ENCODE measurements around the gene LIME1. TPM values are rescaled to one million over a fixed set of nuclear protein-coding genes. Genes with fewer than 3 reads are reported as not detected.

LIME1 gene
- total and polyA plus RNA-seq, 8 donors = 3.0 to 10.8 (median 6.3) TPM

DNA sequence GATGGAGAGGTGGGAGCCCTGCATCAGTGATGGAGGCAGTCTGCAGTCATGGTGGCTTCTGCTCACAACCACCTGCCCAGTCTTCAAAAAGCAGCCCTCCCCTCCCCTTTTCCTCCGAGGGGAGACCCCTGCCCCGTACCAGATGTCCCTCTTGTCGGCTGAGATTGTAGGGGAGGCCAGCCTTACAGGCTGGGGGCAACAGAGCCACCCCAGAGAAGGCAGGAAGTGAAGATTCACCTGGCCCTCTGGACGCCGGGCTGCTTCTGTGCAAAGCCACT, 35.5 kb upstream of the LIME1 start:
- peaks cover 0 to 10% of the 10 kb centered on the region in 2 donors for H3K27me3 ChIP-seq
- ATAC-seq (no peak), DNase-seq (no peak)
- peak overlapping the region in 1 of 2 donors; percentile 37 for H3K27ac ChIP-seq
- peaks cover 12 to 50% of the 10 kb centered on the region in 2 donors for H3K4me1 ChIP-seq
- H3K36me3 ChIP-seq = peaks cover 0 to 48% of the 10 kb centered on the region in 2 donors
- no peak overlapping the region for H3K4me3 ChIP-seq
- intact Hi-C loops (cut with DNase I) = no loop called here
- TF ChIP-seq, protein P1, sequence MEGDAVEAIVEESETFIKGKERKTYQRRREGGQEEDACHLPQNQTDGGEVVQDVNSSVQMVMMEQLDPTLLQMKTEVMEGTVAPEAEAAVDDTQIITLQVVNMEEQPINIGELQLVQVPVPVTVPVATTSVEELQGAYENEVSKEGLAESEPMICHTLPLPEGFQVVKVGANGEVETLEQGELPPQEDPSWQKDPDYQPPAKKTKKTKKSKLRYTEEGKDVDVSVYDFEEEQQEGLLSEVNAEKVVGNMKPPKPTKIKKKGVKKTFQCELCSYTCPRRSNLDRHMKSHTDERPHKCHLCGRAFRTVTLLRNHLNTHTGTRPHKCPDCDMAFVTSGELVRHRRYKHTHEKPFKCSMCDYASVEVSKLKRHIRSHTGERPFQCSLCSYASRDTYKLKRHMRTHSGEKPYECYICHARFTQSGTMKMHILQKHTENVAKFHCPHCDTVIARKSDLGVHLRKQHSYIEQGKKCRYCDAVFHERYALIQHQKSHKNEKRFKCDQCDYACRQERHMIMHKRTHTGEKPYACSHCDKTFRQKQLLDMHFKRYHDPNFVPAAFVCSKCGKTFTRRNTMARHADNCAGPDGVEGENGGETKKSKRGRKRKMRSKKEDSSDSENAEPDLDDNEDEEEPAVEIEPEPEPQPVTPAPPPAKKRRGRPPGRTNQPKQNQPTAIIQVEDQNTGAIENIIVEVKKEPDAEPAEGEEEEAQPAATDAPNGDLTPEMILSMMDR (IDR thresholded peaks at IDR 0.05) = no peak
- H3K9me3 ChIP-seq = no peaks in the 10 kb centered on the region

DNA sequence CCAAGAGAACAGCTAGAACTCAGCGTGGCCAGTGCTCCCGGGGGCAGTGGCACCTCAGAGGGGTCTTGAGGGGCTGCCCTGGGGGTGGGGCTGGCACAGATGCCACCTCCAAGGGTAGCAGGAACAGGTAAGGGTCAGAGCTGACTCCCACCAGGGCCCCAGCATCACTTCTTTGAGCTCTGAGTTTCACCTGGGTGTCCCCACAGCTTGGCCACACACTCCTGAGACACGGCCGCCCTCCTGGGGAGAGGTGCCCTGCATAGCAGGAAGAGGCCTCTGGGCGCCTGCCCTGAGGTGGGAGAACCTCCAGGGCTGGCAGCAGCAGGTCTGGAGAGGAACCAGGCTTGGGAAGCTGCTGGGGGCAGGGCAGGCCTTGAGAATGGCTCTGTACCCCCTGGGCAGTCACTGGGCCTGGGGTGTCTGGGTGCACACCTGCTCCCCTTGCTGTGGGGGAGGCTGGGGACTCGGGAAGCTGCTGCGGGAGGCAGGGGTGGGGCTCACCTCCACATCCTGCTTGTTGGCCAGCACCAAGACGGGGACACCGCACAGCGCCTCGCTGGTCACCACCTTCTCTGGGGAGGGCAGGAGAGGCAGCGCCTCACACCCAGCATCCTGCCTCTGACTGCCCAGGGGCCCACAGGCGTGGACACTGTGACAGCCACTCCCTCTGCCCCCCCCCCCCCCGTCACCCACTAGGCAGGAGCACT, 35.0 kb upstream of the LIME1 start:
- TF ChIP-seq, protein P1 (IDR thresholded peaks at IDR 0.05) = no peak
- Histone ChIP-seq H3K27ac (peak overlapping the region in 1 of 2 donors; percentile 37), H3K4me1 (peaks cover 12 to 50% of the 10 kb centered on the region in 2 donors), H3K9me3 (no peaks in the 10 kb centered on the region), H3K27me3 (peaks cover 0 to 9% of the 10 kb centered on the region in 2 donors), H3K4me3 (no peak overlapping the region), H3K36me3 (peaks cover 0 to 53% of the 10 kb centered on the region in 2 donors)
- intact Hi-C loops (cut with DNase I) = no loop called here
- ATAC-seq (no peak), DNase-seq (peak in 1 of 4 donors; percentile 73)

DNA sequence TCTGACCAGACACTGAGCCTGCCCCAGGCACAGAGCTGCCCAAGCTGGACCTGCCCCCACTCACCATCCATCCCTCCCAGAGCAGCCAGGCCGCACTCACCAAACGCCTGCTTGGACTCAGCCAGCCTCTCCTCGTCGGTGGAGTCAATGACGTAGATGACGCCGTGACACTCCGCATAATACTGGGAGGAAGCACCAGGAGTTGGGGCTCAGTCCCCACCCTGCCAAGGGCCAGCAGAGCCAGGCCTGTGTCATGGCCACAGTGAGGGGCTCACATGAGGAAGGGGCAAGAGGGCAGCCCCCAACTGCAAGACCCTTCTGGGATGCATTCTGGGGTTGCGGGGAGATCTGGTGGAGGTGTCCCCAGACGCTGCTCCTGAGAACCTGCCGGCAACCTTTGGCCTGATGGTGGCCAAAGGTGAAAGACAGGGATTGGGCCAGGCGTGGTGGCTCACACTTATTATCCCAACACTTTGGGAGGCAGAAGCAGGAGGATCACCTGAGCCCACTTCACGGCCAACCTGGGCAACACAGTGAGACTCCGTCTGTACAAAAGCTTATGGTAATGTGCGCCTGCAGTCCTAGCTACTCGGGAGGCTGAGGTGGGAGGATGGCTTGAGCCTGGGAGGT, 34.3 kb upstream of the LIME1 start:
- TF ChIP-seq, protein P1 (IDR thresholded peaks at IDR 0.05) = no peak
- peaks cover 0 to 53% of the 10 kb centered on the region in 2 donors for H3K36me3 ChIP-seq
- ATAC-seq (no peak), DNase-seq (no peak)
- no peaks in the 10 kb centered on the region for H3K9me3 ChIP-seq
- peak overlapping the region in 1 of 2 donors; percentile 37 for H3K27ac ChIP-seq
- H3K4me1 ChIP-seq = peaks cover 13 to 50% of the 10 kb centered on the region in 2 donors
- no peak overlapping the region for H3K4me3 ChIP-seq
- peaks cover 0 to 2% of the 10 kb centered on the region in 2 donors for H3K27me3 ChIP-seq
- intact Hi-C loops (cut with DNase I) = no loop called here

DNA sequence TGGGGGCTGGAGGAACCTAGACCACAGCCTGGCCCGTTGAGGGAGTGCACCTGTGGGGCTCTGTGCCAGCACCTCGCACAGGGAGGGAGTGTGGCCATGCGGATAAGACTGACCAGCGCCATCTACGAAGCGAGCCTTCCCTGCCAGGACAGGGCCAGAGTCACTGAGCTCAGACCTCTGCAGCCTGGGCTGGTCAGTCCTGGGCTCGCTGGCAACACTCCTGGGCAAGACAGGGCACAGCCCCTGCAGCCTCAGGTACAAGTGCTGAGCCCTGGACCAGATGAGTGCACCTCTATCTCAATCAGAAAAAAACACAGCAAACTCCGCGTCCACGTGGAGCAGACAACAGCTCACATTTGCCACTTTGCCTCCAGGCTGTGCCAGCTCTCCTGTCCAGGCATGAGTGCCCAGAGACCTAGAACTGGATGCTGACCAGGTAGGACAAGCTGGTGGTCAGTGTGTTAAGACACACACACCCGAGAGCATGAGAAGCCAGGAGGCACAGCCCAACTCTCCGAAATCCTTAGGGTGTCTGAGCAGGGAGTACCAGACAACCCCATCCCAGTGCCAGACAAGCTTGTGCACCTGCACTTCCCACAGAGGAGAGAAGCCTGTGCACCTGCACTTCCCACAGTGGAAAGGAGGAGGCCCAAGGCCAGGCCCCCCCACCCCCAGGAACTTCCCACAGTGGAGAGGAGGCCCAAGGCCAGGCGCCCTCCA, 33.6 kb upstream of the LIME1 start:
- intact Hi-C loops (cut with DNase I) = no loop called here
- no peaks in the 10 kb centered on the region for H3K27me3 ChIP-seq
- DNase-seq (peak in 1 of 4 donors; percentile 66), ATAC-seq (no peak)
- H3K36me3 ChIP-seq = peaks cover 0 to 53% of the 10 kb centered on the region in 2 donors
- H3K27ac ChIP-seq = no peak overlapping the region
- H3K4me1 ChIP-seq = peaks cover 10 to 44% of the 10 kb centered on the region in 2 donors
- no peaks in the 10 kb centered on the region for H3K9me3 ChIP-seq
- TF ChIP-seq, protein P1 (IDR thresholded peaks at IDR 0.05) = no peak
- H3K4me3 ChIP-seq = no peak overlapping the region

DNA sequence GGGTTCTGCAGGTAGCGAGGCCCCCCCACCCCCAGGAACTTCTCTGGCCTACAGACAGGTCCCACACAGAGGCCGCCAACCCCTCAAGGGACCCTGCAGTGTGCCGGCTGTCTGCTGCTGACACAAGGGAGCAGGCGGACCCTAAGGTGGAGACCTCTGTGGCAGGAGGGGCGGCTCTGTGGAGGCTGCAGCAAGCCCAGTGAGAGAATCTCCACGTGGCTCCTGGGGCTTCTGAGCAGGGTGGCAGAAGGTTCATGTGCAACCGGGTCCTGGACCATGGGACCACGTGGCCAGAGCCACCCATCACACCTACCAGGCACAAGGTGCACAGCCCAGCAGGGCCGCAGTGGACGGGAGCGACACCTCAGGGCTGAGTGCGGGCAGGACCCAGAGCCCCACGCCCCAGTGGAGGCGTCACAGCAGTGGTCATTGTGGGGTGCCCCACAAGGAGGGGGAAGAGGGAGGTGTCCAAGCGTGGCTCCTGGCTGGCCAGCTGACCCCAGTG, 32.9 kb upstream of the LIME1 start:
- H3K27ac ChIP-seq = no peak overlapping the region
- H3K9me3 ChIP-seq = no peaks in the 10 kb centered on the region
- no peak overlapping the region for H3K4me3 ChIP-seq
- no peak for ATAC-seq
- peaks cover 11 to 40% of the 10 kb centered on the region in 2 donors for H3K4me1 ChIP-seq
- H3K36me3 ChIP-seq = peaks cover 0 to 53% of the 10 kb centered on the region in 2 donors
- intact Hi-C loops (cut with DNase I) = no loop called here
- TF ChIP-seq, protein P1 (IDR thresholded peaks at IDR 0.05) = no peak
- H3K27me3 ChIP-seq = no peaks in the 10 kb centered on the region
- DNase-seq = peak in 2 of 4 donors; percentile 30 to 67

All from left lung (tissue), 10 donors.